Activated CD8-positive, alpha-beta memory T cell treated with anti-CD3 and anti-CD28 coated beads, Interleukin-2, amount 50 U/mL, for 24 hours (primary cell): ENCODE data around the gene FRY.
"Not testable (repeated sequence)": the region's sequence is repeated elsewhere in the genome, so short reads cannot be mapped to it uniquely, and the experiment has no call there.

Source experiments
- DNase-seq: peaks from one replicate; pipeline ENCODE4 v3.0.0-alpha.2; 2020; ENCODE audit errors: extremely low read depth

FRY gene

GRCh38 chr13:32041429-32041828 lies 9.9 kb downstream of the FRY start:
- no peak for DNase-seq

DNA sequence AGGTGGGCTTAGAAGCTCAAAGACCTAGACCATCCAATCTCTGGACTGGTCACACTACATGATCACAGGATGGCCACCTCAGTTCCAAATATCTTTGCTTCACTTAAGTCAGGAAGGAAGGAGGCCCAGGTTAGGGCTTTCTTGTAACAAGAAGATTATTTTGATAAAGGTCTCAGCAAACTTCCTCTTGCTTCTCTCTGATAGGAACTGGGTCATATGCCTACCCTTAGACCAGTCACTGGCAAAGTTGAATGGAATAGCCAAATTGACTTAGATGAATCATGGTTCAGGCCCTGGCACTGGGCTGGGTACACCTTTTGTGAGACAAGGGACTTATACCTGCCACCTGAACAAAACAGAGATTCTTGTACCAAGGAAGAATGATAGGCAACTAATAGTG lies 11.0 kb downstream of the FRY start:
- DNase-seq: no peak

DNA sequence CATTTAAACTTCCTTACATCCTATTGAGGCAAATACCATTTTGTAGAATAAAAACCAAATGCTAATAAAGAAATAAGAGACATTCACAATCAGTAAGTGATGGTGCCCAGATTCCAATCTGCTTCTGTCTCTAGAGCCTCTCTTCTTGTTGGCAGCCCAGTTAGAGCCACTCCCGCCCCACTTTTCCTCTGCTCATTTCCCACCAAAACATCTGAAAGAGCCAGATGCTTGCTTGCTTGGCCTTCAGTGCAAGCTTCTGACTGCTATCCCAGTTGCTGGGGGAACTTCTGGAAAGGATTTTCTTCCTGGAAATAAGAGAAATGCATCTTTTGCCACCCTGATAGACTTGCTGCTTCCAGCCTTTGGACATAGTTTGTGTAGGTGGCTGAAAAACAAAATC lies 12.9 kb downstream of the FRY start:
- no peak for DNase-seq

- DNase-seq: no peak
These were observed 14.0 kb downstream of the FRY start for GRCh38 chr13:32045537-32045936.

- no peak for DNase-seq
These were observed 14.6 kb downstream of the FRY start for GRCh38 chr13:32045982-32046785.

- no peak for DNase-seq
These were observed 15.5 kb downstream of the FRY start for GRCh38 chr13:32047088-32047487.

GRCh38 chr13:32047793-32048192 lies 16.2 kb downstream of the FRY start:
- DNase-seq: no peak

DNA sequence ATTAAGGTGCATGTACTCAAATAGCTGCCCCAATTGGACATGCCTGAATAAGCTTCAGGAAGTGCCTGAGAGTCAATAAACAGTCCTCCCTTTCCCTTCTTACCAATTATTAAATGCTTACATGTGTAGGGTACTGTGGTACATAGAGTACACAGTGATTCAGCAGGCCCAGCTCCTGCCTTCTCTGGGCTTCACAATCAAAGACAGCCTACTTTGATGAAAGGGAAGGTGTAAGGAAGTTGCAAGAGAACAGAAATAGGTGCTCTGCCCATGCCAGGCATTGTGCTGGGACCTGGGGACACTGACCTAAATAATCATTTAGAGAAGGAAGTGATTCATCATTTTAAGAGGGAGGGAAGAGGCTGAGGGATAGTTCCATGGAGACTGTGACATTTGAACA lies 17.2 kb downstream of the FRY start:
- no peak for DNase-seq

DNA sequence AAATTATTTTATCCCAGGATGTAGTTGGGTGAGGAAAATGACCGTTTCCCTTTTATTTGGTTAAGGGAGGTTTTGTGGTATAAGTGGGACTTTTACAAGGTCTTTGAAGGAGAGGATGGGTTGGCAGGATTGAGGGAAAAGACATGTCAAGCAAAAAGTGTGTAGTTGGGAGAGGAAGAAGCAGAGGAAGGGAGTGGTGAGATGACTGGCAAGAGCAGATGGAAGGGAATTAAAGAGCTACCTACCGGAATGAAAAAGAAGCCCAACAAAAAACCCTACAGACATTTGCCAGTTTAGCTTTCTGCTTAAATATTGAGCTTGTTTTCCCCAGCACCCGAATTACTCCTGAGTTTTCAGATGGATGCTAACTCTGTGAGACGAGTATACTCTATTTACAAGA lies 19.6 kb downstream of the FRY start:
- DNase-seq: no peak

DNA sequence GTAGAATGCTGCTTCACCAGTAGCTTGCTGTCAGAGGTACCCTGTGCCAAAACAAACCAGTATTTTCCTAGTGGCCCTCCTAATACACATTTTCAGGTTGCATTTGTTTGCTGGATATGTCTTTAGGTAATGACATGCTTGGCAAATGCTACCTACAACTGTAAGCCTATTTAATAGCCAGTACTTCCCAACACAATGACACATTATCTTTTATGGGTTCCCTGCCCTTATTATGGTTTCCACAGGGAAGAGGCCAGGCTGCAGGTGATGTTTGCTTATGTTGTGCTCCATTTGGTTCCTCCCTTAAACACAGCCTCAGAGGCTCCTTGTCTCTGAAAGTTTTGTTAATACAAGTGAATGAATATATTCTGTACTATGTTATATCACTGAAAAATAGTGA lies 24.7 kb downstream of the FRY start:
- DNase-seq: no peak

GRCh38 chr13:32057325-32057724 lies 25.8 kb downstream of the FRY start:
- not testable (repeated sequence) for DNase-seq

DNA sequence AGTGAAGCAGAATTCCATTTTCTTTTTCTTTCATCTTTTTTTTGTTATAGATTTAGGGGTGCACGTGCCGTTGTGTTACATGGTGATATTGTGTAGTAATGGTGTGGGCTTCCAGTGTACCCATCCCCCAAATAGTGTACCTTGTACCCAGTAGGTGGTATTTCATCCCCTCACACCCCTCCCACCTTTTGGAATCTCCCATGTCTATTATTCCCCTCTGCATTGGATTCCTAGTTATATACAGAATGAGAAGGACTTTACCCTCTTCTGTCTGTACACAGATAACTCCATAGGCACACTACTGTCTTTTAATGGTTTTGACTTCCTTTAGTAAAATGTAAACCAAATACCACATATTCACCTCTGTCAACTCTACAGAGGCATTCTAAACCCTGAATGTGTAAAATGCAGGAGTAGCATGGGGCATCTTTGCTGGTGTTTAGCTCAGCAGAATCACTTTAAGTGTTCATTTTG lies 28.0 kb downstream of the FRY start:
- no peak for DNase-seq

- DNase-seq: no peak
These were observed 28.9 kb downstream of the FRY start for GRCh38 chr13:32060401-32060878.

DNA sequence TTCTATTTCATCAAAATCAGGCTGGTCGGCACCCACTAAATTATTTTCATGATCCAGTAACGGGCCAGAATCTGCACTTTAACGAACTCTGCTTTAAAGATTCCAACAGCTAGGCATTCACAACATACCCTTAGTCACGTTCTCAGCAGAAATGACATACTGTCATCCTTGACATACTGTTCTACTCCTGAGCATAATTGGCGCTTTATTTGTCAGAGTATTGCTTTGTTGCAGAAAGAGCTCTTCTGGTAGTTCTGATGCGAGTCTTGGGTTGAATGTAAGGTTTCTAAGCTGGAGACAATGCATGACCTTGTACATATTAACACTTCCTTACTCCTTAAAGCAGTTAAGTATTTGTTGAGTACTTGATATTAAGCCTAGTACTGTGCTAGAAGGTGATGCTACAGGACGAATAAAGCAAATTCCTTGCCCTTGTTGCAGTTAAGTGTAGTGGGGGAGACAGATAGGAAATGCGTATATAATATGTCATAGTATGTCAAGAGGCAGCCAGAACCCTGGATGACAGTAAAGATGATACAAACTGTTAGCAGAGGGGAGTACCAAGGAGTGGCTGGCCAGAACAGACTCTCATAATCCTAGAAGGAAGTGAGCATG lies 32.2 kb downstream of the FRY start:
- no peak for DNase-seq

GRCh38 chr13:32067149-32067961 lies 35.8 kb downstream of the FRY start:
- DNase-seq: no peak

GRCh38 chr13:32068255-32068654 lies 36.7 kb downstream of the FRY start:
- no peak for DNase-seq

- no peak for DNase-seq
These were observed 41.7 kb downstream of the FRY start for GRCh38 chr13:32073180-32073864.

- no peak for DNase-seq
These were observed 43.7 kb downstream of the FRY start for GRCh38 chr13:32075170-32075851.

DNA sequence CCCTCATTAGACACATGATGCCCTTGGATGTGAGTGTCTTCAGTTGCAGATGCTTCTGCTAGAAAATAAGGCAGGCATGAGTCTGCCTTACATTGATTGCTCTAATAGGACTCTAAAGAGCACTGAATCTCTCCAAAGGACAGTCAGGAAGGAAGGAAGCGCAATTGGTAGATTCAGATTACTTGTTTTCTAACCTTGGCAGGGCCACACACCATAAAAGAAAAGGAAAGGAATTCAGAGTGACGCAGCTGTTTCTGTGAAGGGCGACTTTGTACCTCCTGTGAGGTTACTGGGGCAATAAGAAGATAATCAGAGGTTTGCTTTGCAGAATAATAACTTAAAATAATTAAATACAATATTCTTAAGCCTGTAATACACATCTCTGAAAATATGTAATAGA lies 48.0 kb downstream of the FRY start:
- DNase-seq: no peak

DNA sequence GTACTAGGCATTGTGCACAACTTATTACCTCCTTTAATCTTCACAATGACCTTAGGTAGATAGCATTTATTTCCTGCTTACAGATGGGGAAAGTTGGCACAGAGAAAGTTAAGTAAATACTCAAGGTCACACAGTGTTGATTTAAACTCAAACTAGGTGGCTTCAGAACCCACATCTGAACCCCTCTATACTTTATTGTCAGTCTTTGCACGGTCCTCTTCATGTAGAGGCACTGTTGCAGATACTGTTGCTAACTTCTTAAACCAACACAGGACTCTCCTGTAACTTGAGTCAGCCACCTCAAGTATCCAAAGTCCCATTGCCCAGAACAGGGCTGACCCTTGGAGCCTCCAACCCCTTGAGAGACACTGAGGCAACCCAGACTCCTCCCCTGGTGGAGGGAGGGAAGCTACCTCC lies 48.8 kb downstream of the FRY start:
- DNase-seq: no peak

DNA sequence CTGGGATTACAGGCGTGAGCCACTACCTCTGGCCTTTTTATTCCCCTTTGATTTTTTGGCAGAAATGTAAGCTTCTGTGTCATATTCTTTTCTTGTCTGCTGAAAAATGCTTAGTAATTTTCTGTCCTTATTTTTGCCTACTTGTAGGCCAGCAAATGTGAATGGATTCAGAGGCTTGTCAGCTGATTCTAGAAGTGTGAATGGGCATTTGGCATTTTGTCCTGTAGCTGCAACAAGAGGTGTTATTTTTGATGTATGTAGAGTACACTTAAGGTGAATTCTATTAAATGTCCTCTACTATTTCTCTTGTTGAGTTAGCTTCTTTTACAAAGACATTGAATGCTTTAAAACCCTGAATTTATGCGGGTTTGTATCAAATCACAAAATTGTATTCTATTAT lies 50.0 kb downstream of the FRY start:
- no peak for DNase-seq
